Brain microvascular endothelial cell (primary cell): Measurements from ENCODE around the gene MAB21L2.

Experiments used
- DNase-seq: peaks from one replicate; pipeline ENCODE4 v3.0.0-alpha.2; 2020
- H3K27ac ChIP-seq: fragments of 250-450 bp; sonication (Bioruptor Pico); 2 replicates; pipeline ENCODE4 v1.5.1; 2020; ENCODE audit warnings: mild to moderate bottlenecking, moderate library complexity
- H3K27me3 ChIP-seq: fragments of 250-450 bp; sonication (Bioruptor Pico); replicated peaks from 2 replicates; pipeline ENCODE4 v1.5.1; 2020; ENCODE audit warnings: mild to moderate bottlenecking
- H3K36me3 ChIP-seq: fragments of 250-450 bp; sonication (Bioruptor Pico); replicated peaks from 2 replicates; pipeline ENCODE4 v1.5.1; 2020; ENCODE audit warnings: mild to moderate bottlenecking
- H3K4me3 ChIP-seq: 2 replicates; pipeline ENCODE4 v1.5.1; 2011; ENCODE audit warnings: low read depth, mild to moderate bottlenecking, control low read depth, low read length, moderate library complexity
- in situ Hi-C: cut with HindIII; loops from 2 replicates; pipeline ENCODE4 v1.10.0; 2017; ENCODE audit warnings: low sequenced_read_pairs, low pct_ligation_motif_present
- TF ChIP-seq, protein P1 (sequence below): IDR thresholded peaks from 2 replicates; pipeline ENCODE4 v1.5.1; 2011; ENCODE audit warnings: low read depth, mild to moderate bottlenecking, moderate library complexity, low read length, control low read depth, inconsistent platforms; ENCODE audit errors: missing control alignments

MAB21L2 gene

DNA sequence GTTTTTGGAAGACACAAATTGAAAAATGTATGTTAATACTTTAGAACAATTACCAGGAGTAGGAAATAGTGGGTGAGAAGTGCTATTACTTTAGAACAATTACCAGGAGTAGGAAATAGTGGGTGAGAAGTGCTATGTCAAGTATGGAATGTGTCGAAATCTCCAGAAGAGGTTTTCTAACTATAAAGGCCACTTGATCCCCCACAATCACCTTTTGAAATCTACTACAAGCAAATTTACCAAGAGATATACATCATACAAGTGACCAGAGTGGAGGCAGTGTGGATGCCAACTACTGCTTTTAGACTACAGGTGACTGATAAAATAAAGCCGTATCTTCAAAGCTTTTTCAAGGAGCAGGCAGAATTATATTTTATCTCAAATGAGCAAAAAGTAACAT is 43.1 kb downstream of the MAB21L2 start:
- Histone ChIP-seq H3K36me3 (no peaks in the 10 kb centered on the region), H3K4me3 (no peak overlapping the region), H3K27ac (no peak overlapping the region), H3K27me3 (no peaks in the 10 kb centered on the region)
- in situ Hi-C loops = no loop called here
- DNase-seq = no peak
- TF ChIP-seq, protein P1, sequence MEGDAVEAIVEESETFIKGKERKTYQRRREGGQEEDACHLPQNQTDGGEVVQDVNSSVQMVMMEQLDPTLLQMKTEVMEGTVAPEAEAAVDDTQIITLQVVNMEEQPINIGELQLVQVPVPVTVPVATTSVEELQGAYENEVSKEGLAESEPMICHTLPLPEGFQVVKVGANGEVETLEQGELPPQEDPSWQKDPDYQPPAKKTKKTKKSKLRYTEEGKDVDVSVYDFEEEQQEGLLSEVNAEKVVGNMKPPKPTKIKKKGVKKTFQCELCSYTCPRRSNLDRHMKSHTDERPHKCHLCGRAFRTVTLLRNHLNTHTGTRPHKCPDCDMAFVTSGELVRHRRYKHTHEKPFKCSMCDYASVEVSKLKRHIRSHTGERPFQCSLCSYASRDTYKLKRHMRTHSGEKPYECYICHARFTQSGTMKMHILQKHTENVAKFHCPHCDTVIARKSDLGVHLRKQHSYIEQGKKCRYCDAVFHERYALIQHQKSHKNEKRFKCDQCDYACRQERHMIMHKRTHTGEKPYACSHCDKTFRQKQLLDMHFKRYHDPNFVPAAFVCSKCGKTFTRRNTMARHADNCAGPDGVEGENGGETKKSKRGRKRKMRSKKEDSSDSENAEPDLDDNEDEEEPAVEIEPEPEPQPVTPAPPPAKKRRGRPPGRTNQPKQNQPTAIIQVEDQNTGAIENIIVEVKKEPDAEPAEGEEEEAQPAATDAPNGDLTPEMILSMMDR = no peak

DNA sequence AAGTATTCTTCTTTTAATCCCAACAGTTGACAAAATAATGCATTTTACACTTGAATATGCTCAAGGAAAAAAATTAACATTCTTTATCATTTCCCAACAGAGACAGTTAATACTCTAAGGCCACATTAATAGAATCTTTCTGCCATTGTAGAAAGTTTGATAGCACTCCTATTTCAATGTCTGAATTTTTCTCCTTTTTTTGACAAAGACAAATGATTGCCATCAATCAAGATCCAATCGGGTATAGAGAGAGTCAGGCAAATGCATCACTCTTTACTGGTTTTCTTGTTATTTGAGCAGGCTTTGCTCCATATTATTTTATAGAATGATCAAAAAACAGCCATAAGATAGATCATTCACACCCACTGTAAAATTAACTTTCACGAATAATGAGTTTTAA is 46.1 kb downstream of the MAB21L2 start:
- DNase-seq = no peak
- in situ Hi-C loops = no loop called here
- H3K27ac ChIP-seq = no peak overlapping the region
- TF ChIP-seq, protein P1 = no peak
- H3K4me3 ChIP-seq = no peak overlapping the region
- H3K27me3 ChIP-seq = no peaks in the 10 kb centered on the region
- no peaks in the 10 kb centered on the region for H3K36me3 ChIP-seq

DNA sequence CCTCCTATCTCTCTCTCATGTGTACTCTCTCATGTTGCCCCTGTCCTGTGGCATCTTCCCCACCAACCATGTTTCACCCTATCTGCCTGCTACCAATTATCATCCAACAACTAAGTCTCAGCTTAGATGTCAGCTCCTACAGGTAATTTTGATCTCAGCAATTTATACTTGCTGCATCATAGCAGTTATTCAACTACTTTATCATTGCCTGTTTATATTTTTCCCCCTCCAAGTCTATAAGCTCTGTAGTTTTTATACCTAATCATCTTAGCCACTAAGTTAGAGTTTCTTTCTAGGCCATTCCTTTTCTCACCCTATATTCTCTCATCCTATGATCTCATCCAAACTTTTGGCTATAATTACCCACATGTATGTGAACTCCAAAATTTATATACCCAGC is 50.7 kb downstream of the MAB21L2 start:
- no peak for DNase-seq
- TF ChIP-seq, protein P1 = no peak
- Histone ChIP-seq H3K36me3 (no peaks in the 10 kb centered on the region), H3K27ac (no peak overlapping the region), H3K4me3 (no peak overlapping the region), H3K27me3 (no peaks in the 10 kb centered on the region)
- in situ Hi-C loops = no loop called here
